Tibial nerve (tissue), 4 donors: ENCODE results near the gene SLC23A2. TPM values are rescaled to one million over a fixed set of nuclear protein-coding genes. Genes with fewer than 3 reads are reported as not detected.

ENCODE experiments used
- DNase-seq, 2 donors: peaks; one replicate each; pipeline ENCODE4 v3.0.0-alpha.2; 2019; ENCODE audit warnings: low spot score in 2 of 2
- H3K27ac ChIP-seq, 4 donors: fragments of 200-600 bp; sonication (generic) in 3 of 4; one replicate each; pipeline ENCODE4 v1.5.1; 2017 to 2019; ENCODE audit warnings: mild to moderate bottlenecking in 1 of 4
- H3K27me3 ChIP-seq, 2 donors: fragments of 200-600 bp; sonication (generic) in 1 of 2; one replicate each; pipeline versions ENCODE4 v1.5.1 to v1.6.0; 2017 to 2019
- H3K36me3 ChIP-seq, 3 donors: fragments of 200-600 bp; sonication (generic); one replicate each; pipeline ENCODE4 v1.5.1; 2018 to 2019
- H3K4me1 ChIP-seq, 4 donors: fragments of 200-600 bp; sonication (generic) in 3 of 4; one replicate each; pipeline ENCODE4 v1.5.1; 2017 to 2019
- H3K4me3 ChIP-seq, 4 donors: fragments of 200-600 bp; sonication (generic) in 3 of 4; one replicate each; pipeline ENCODE4 v1.5.1; 2017 to 2019; ENCODE audit warnings: mild to moderate bottlenecking in 1 of 4, moderate library complexity in 1 of 4
- H3K9me3 ChIP-seq, 4 donors: fragments of 200-600 bp; sonication (generic) in 3 of 4; one replicate each; pipeline ENCODE4 v1.5.1; 2017 to 2019
- CTCF ChIP-seq, 5 experiments: fragments of 200-600 bp in 3 of 5; fragments of 450-650 bp in 2 of 5; sonication (generic) in 3 of 5; IDR thresholded peaks; one replicate each; pipeline ENCODE4 v1.5.1; 2016 to 2019; ENCODE audit warnings: antibody characterized with exemption in 5 of 5, mild to moderate bottlenecking in 3 of 5, moderate library complexity in 2 of 5
- EP300 ChIP-seq, 2 donors: sonication (generic); formaldehyde crosslinking; IDR thresholded peaks; one replicate each; pipeline ENCODE4 v1.6.1; 2017; ENCODE audit warnings: antibody characterized with exemption in 2 of 2, mild to moderate bottlenecking in 1 of 2
- POLR2A ChIP-seq, 2 donors: fragments of 450-650 bp; IDR thresholded peaks; one replicate each; pipeline ENCODE4 v1.6.1; 2017; ENCODE audit warnings: antibody characterized with exemption in 2 of 2, mild to moderate bottlenecking in 2 of 2, moderate library complexity in 2 of 2
- WGBS, 2 donors: methylation state at CpG; one replicate each; pipeline ENCODE4 v1.1.5; 2018; 5-methylcytosine and 5-hydroxymethylcytosine counted together
- total RNA-seq, 4 donors: library from RNA; depleted of rRNA; stranded (reverse); fragments of >200 nt; gene quantifications; one replicate each; pipeline ENCODE4 v1.1.0, GENCODE V29; 2016

Gene SLC23A2
- total RNA-seq, 4 donors from 2014 or later = 30.6 to 48.5 (median 40.6) TPM

- Histone ChIP-seq H3K4me1 (peaks cover 0 to 60% (median 35%) of the 10 kb centered on the region in 4 donors), H3K27ac (peak overlapping the region in 3 of 4 donors; percentile 79 to 87 (median 83)), H3K27me3 (peaks cover 0 to 2% of the 10 kb centered on the region in 2 donors), H3K4me3 (no peak overlapping the region), H3K9me3 (no peaks in the 10 kb centered on the region), H3K36me3 (no peaks in the 10 kb centered on the region)
- WGBS, 2 donors = 70 to 71% methylated on average over 8 of the region's 8 CpGs
- no peak for TF ChIP-seq POLR2A (IDR thresholded peaks at IDR 0.05)
- peak; percentile 25 to 74 for TF ChIP-seq EP300 (IDR thresholded peaks at IDR 0.05)
- peak; percentile 37 to 65 for DNase-seq
These were observed 189.6 kb downstream of the SLC23A2 start for GRCh38 chr20:4811661-4812181.

GRCh38 chr20:4811257-4811656, 190.1 kb downstream of the SLC23A2 start:
- Histone ChIP-seq H3K4me3 (no peak overlapping the region), H3K36me3 (no peaks in the 10 kb centered on the region), H3K27ac (peak overlapping the region in 3 of 4 donors; percentile 49 to 87 (median 79)), H3K4me1 (peaks cover 0 to 64% (median 35%) of the 10 kb centered on the region in 4 donors), H3K27me3 (peaks cover 0 to 2% of the 10 kb centered on the region in 2 donors), H3K9me3 (no peaks in the 10 kb centered on the region)
- DNase-seq = no peak
- TF ChIP-seq POLR2A (IDR thresholded peaks at IDR 0.05) (no peak), CTCF (IDR thresholded peaks at IDR 0.05) (no peak), EP300 (IDR thresholded peaks at IDR 0.05) (no peak)
- 83 to 96% methylated on average over 4 of the region's 4 CpGs for WGBS, 2 donors

GRCh38 chr20:4810426-4811019, 190.8 kb downstream of the SLC23A2 start:
- no peaks in the 10 kb centered on the region for H3K27me3 ChIP-seq
- peak overlapping the region in 3 of 4 donors; percentile 49 to 87 (median 79) for H3K27ac ChIP-seq
- H3K4me3 ChIP-seq = no peak overlapping the region
- no peak for DNase-seq
- H3K9me3 ChIP-seq = no peaks in the 10 kb centered on the region
- no peak for TF ChIP-seq POLR2A (IDR thresholded peaks at IDR 0.05)
- no peak for TF ChIP-seq CTCF (IDR thresholded peaks at IDR 0.05)
- no peaks in the 10 kb centered on the region for H3K36me3 ChIP-seq
- H3K4me1 ChIP-seq = peaks cover 0 to 68% (median 35%) of the 10 kb centered on the region in 4 donors
- WGBS, 2 donors = 58 to 69% methylated on average over 8 of the region's 8 CpGs

GRCh38 chr20:4809707-4810106, 191.6 kb downstream of the SLC23A2 start:
- Histone ChIP-seq H3K4me3 (no peak overlapping the region), H3K4me1 (peaks cover 0 to 64% (median 31%) of the 10 kb centered on the region in 4 donors), H3K9me3 (no peaks in the 10 kb centered on the region), H3K27me3 (no peaks in the 10 kb centered on the region), H3K36me3 (no peaks in the 10 kb centered on the region), H3K27ac (peak overlapping the region in 3 of 4 donors; percentile 47 to 79 (median 60))
- 63 to 67% methylated on average over 8 of the region's 8 CpGs for WGBS, 2 donors
- TF ChIP-seq EP300 (IDR thresholded peaks at IDR 0.05) (no peak), CTCF (IDR thresholded peaks at IDR 0.05) (no peak), POLR2A (IDR thresholded peaks at IDR 0.05) (no peak)
- DNase-seq = no peak

- Histone ChIP-seq H3K27ac (peak overlapping the region in 3 of 4 donors; percentile 47 to 70 (median 60)), H3K9me3 (no peaks in the 10 kb centered on the region)
These were observed 192.4 kb downstream of the SLC23A2 start for GRCh38 chr20:4808872-4809271.

More at GRCh38 chr20:4808872-4809271, 192.4 kb downstream of the SLC23A2 start:
- 36 to 40% methylated on average over 1 of the region's 1 CpG for WGBS, 2 donors
- Histone ChIP-seq H3K4me3 (no peak overlapping the region), H3K36me3 (no peaks in the 10 kb centered on the region), H3K4me1 (peaks cover 0 to 56% (median 30%) of the 10 kb centered on the region in 4 donors), H3K27me3 (no peaks in the 10 kb centered on the region)
- DNase-seq = no peak
- TF ChIP-seq EP300 (IDR thresholded peaks at IDR 0.05) (no peak), CTCF (IDR thresholded peaks at IDR 0.05) (no peak), POLR2A (IDR thresholded peaks at IDR 0.05) (no peak)
